GM12891 (cell line): ENCODE data around the gene CHURC1.

Source experiments
- DNase-seq: peaks from one replicate; pipeline ENCODE4 v3.0.0; 2011; ENCODE audit warnings: low spot score; ENCODE audit not compliant: insufficient read length
- FAIRE-seq: peaks from 2 replicates; lab custom pipeline; 2011; peaks lifted over from hg19 to GRCh38; lab: Jason Lieb, UNC
- PAX5 ChIP-seq: IDR thresholded peaks from 2 replicates; pipeline ENCODE4 v1.6.1; 2011; ENCODE audit warnings: low read length, moderate library complexity, mild to moderate bottlenecking; ENCODE audit not compliant: insufficient read depth, severe bottlenecking
- POLR2A ChIP-seq: IDR thresholded peaks from 2 replicates; pipeline ENCODE4 v1.6.1; 2011; ENCODE audit warnings: low read depth, low read length, control low read depth
- POLR2AphosphoS5 ChIP-seq: IDR thresholded peaks from 2 replicates; pipeline ENCODE4 v1.6.1; 2011; ENCODE audit warnings: low read depth, low read length, control low read depth
- POU2F2 ChIP-seq: IDR thresholded peaks from 2 replicates; pipeline ENCODE4 v1.6.1; 2011; ENCODE audit warnings: low read depth, mild to moderate bottlenecking, control low read depth, low read length, moderate library complexity
- SPI1 ChIP-seq: IDR thresholded peaks from 2 replicates; pipeline ENCODE4 v1.6.1; 2011; ENCODE audit warnings: low read depth, low read length, control low read depth
- TAF1 ChIP-seq: IDR thresholded peaks from 2 replicates; pipeline ENCODE4 v1.6.1; 2011; ENCODE audit warnings: low read depth, low read length, control low read depth

Gene CHURC1

GRCh38 chr14:64965356-64966000, 51.2 kb downstream of the CHURC1 start:
- DNase-seq (no peak), FAIRE-seq (peak; percentile 9)
- TF ChIP-seq POLR2A (no peak), POLR2AphosphoS5 (no peak), SPI1 (peak; percentile 66)

- no peak for FAIRE-seq
- TF ChIP-seq POLR2AphosphoS5 (no peak), SPI1 (no peak), POU2F2 (no peak), PAX5 (no peak), POLR2A (no peak), TAF1 (no peak)
- no peak for DNase-seq
Measured at GRCh38 chr14:64966976-64967375, 52.7 kb downstream of the CHURC1 start.

GRCh38 chr14:64968167-64968566, 53.9 kb downstream of the CHURC1 start:
- no peak for TF ChIP-seq POU2F2
- TF ChIP-seq POLR2AphosphoS5 = no peak
- TF ChIP-seq PAX5 = no peak
- TF ChIP-seq POLR2A = no peak
- no peak for TF ChIP-seq TAF1
- TF ChIP-seq SPI1 = no peak
- DNase-seq = no peak
- FAIRE-seq = no peak

GRCh38 chr14:64968651-64969050, 54.4 kb downstream of the CHURC1 start:
- TF ChIP-seq PAX5 (no peak), POLR2AphosphoS5 (no peak), SPI1 (no peak), POU2F2 (no peak), POLR2A (no peak), TAF1 (no peak)
- no peak for DNase-seq
- FAIRE-seq = no peak

GRCh38 chr14:64970041-64970440, 55.8 kb downstream of the CHURC1 start:
- TF ChIP-seq POLR2A = no peak
- no peak for TF ChIP-seq POU2F2
- TF ChIP-seq TAF1 = no peak
- TF ChIP-seq POLR2AphosphoS5 = no peak
- TF ChIP-seq SPI1 = no peak
- no peak for TF ChIP-seq PAX5
- peak; percentile 23 for FAIRE-seq
- DNase-seq = no peak

- FAIRE-seq (no peak), DNase-seq (no peak)
- TF ChIP-seq POU2F2 = no peak
- no peak for TF ChIP-seq POLR2AphosphoS5
- no peak for TF ChIP-seq POLR2A
- TF ChIP-seq TAF1 = no peak
- no peak for TF ChIP-seq PAX5
- no peak for TF ChIP-seq SPI1
Measured at GRCh38 chr14:64970776-64971477, 56.7 kb downstream of the CHURC1 start.

GRCh38 chr14:64971491-64971942, 57.3 kb downstream of the CHURC1 start:
- FAIRE-seq (no peak), DNase-seq (no peak)
- TF ChIP-seq POLR2AphosphoS5 = no peak
- no peak for TF ChIP-seq PAX5
- TF ChIP-seq SPI1 = no peak
- TF ChIP-seq POU2F2 = no peak
- no peak for TF ChIP-seq TAF1
- no peak for TF ChIP-seq POLR2A

- FAIRE-seq (peak; percentile 77), DNase-seq (peak; percentile 67)
- TF ChIP-seq POLR2A (no peak), SPI1 (no peak), TAF1 (no peak), PAX5 (no peak), POLR2AphosphoS5 (no peak), POU2F2 (no peak)
Measured at GRCh38 chr14:64971943-64972791, 57.9 kb downstream of the CHURC1 start, which contains the start of gene RAB15. TSS of gene RAB15 (minus strand) at chr14:64972336. CDS start at chr14:64972076, 260 bp downstream.

GRCh38 chr14:64973026-64973442, 58.8 kb downstream of the CHURC1 start:
- no peak for TF ChIP-seq POU2F2
- TF ChIP-seq TAF1 = no peak
- TF ChIP-seq POLR2A = no peak
- TF ChIP-seq PAX5 = no peak
- TF ChIP-seq SPI1 = no peak
- TF ChIP-seq POLR2AphosphoS5 = no peak
- DNase-seq = no peak
- FAIRE-seq = no peak
